Dermis blood vessel endothelial cell (primary cell): ENCODE results near the gene HILPDA. TPM values are rescaled to one million over a fixed set of nuclear protein-coding genes. Genes with fewer than 3 reads are reported as not detected.
"Not testable (repeated sequence)": the region's sequence is repeated elsewhere in the genome, so short reads cannot be mapped to it uniquely, and the experiment has no call there.

Experiments used
- DNase-seq: peaks from one replicate; pipeline ENCODE4 v3.0.0; 2010
- total RNA-seq: library from RNA; depleted of rRNA; stranded (reverse); fragments of >200 nt; gene quantifications from 2 replicates; pipeline ENCODE4 v1.2.3, GENCODE V29; 2014

The HILPDA gene
- total RNA-seq, 1 donor from 2014 or later: 10.9 TPM

- DNase-seq: no peak
Observed at GRCh38 chr7:128431754-128432153, 23.9 kb upstream of the HILPDA start.

- no peak for DNase-seq
Observed at GRCh38 chr7:128434413-128435326, 21.0 kb upstream of the HILPDA start.

GRCh38 chr7:128435327-128435686 lies 20.4 kb upstream of the HILPDA start:
- no peak for DNase-seq

GRCh38 chr7:128437426-128438332 lies 18.0 kb upstream of the HILPDA start:
- DNase-seq: no peak

- no peak for DNase-seq
Observed at GRCh38 chr7:128442356-128442755, 13.3 kb upstream of the HILPDA start.

GRCh38 chr7:128443831-128444600 lies 11.7 kb upstream of the HILPDA start:
- no peak for DNase-seq

- DNase-seq: no peak
Observed at GRCh38 chr7:128446306-128446705, 9.4 kb upstream of the HILPDA start.

- DNase-seq: no peak
Observed at GRCh38 chr7:128447941-128448564, 7.6 kb upstream of the HILPDA start.

GRCh38 chr7:128448751-128449302 lies 6.9 kb upstream of the HILPDA start:
- DNase-seq: no peak

GRCh38 chr7:128450409-128450808 lies 5.3 kb upstream of the HILPDA start:
- no peak for DNase-seq

- no peak for DNase-seq
Observed at GRCh38 chr7:128450913-128451312, 4.8 kb upstream of the HILPDA start.

- DNase-seq: no peak
Observed at GRCh38 chr7:128452552-128452951, 3.1 kb upstream of the HILPDA start.

GRCh38 chr7:128453836-128454804 lies 1.6 kb upstream of the HILPDA start:
- DNase-seq: peak; percentile 64

GRCh38 chr7:128454808-128455542 lies 703 bp upstream of the HILPDA start:
- DNase-seq: peak; percentile 19

GRCh38 chr7:128456255-128456725 lies 612 bp downstream of the HILPDA start:
- peak; percentile 17 for DNase-seq

- DNase-seq: not testable (repeated sequence)
Observed at GRCh38 chr7:128457385-128457784, 1.7 kb downstream of the HILPDA start.

GRCh38 chr7:128458956-128459355 lies 3.3 kb downstream of the HILPDA start:
- DNase-seq: no peak

GRCh38 chr7:128459394-128459878 lies 3.8 kb downstream of the HILPDA start:
- DNase-seq: peak; percentile 88

- DNase-seq: no peak
Observed at GRCh38 chr7:128462460-128462859, 6.8 kb downstream of the HILPDA start.

- DNase-seq: not testable (repeated sequence)
Observed at GRCh38 chr7:128463345-128463744, 7.7 kb downstream of the HILPDA start.
